ENCODE measurements around the gene RBAK.
"Not testable (repeated sequence)": the region's sequence is repeated elsewhere in the genome, so short reads cannot be mapped to it uniquely, and the experiment has no call there.

The RBAK gene

DNA sequence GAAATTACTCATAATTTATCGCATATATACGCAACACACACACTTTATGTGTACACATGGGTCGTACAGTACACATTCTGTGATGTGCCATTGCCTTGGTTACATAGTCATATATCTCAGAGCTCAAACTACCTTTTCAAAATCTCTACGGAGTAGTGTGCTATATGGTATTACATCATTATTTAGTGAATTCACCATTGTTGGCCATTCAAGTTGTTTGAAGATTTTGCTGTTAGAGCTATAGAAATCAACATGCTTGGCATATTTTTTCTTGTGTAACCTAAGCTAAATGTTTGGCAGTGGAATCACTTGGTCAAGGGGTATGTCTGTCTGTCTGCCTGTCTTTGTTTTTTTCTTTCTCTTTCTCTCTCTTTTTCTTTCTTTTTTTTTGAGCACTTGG is 44.7 kb upstream of the RBAK start:
- Histone ChIP-seq H3K27me3 (ENCODE audit: insufficient read depth, low read depth, severe bottlenecking) (no peaks in the 10 kb centered on the region), H3K4me3 (ENCODE audit: low read depth, low read length) (no peak overlapping the region), H3K36me3 (peaks cover 6% of the 10 kb centered on the region), H3K9me3 (ENCODE audit: severe bottlenecking) (no peaks in the 10 kb centered on the region), H3K27ac (no peak overlapping the region)
- DNase-seq: no peak
- TF ChIP-seq, protein P1, sequence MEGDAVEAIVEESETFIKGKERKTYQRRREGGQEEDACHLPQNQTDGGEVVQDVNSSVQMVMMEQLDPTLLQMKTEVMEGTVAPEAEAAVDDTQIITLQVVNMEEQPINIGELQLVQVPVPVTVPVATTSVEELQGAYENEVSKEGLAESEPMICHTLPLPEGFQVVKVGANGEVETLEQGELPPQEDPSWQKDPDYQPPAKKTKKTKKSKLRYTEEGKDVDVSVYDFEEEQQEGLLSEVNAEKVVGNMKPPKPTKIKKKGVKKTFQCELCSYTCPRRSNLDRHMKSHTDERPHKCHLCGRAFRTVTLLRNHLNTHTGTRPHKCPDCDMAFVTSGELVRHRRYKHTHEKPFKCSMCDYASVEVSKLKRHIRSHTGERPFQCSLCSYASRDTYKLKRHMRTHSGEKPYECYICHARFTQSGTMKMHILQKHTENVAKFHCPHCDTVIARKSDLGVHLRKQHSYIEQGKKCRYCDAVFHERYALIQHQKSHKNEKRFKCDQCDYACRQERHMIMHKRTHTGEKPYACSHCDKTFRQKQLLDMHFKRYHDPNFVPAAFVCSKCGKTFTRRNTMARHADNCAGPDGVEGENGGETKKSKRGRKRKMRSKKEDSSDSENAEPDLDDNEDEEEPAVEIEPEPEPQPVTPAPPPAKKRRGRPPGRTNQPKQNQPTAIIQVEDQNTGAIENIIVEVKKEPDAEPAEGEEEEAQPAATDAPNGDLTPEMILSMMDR (IDR thresholded peaks at IDR 0.05; ENCODE audit: low read depth, low read length): no peak

DNA sequence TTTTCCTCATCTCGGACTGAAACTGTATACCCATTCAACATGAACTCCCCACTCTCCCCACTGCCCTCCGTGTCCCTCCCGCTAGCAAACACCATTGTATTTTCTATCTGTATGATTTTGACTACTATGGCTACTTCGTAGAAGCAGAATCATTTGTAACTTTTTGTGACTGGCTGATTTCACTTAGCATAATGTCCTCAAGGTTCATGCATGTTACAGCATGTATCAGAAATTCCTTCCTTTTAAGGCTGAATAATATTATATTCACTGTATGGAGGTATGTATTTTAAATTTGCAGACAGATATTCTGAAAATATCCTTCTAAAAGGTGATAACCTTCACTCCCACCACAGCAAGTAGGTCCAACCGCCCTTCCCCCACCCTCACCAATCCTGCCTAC is 43.7 kb upstream of the RBAK start:
- Histone ChIP-seq H3K36me3 (peaks cover 3% of the 10 kb centered on the region), H3K27me3 (ENCODE audit: insufficient read depth, low read depth, severe bottlenecking) (no peaks in the 10 kb centered on the region), H3K4me3 (ENCODE audit: low read depth, low read length) (no peak overlapping the region), H3K9me3 (ENCODE audit: severe bottlenecking) (no peaks in the 10 kb centered on the region), H3K27ac (no peak overlapping the region)
- TF ChIP-seq, protein P1 (IDR thresholded peaks at IDR 0.05; ENCODE audit: low read depth, low read length): no peak
- no peak for DNase-seq

DNA sequence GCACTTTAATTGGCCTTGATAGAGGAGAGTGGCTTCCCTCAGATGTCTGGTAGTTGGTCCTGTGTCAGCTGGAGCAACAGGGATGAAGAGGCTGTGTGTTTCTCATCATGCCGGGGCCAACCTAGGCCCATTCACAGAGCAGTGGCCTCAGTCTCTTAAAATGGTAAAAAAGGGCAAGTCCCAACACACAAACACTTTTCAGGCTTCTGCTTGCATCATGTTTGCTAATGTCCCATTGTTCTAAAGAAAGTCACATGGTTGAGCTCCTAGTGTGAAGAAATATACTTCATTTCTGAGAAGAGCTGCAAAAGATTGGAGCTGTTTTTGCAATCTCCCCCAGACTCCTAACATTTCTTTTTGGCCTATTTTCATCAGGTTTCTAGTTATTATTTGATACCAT is 40.6 kb upstream of the RBAK start:
- Histone ChIP-seq H3K27me3 (ENCODE audit: insufficient read depth, low read depth, severe bottlenecking) (no peaks in the 10 kb centered on the region), H3K36me3 (no peaks in the 10 kb centered on the region), H3K4me3 (ENCODE audit: low read depth, low read length) (no peak overlapping the region), H3K9me3 (ENCODE audit: severe bottlenecking) (no peaks in the 10 kb centered on the region), H3K27ac (no peak overlapping the region)
- no peak for DNase-seq
- TF ChIP-seq, protein P1 (IDR thresholded peaks at IDR 0.05; ENCODE audit: low read depth, low read length): no peak

DNA sequence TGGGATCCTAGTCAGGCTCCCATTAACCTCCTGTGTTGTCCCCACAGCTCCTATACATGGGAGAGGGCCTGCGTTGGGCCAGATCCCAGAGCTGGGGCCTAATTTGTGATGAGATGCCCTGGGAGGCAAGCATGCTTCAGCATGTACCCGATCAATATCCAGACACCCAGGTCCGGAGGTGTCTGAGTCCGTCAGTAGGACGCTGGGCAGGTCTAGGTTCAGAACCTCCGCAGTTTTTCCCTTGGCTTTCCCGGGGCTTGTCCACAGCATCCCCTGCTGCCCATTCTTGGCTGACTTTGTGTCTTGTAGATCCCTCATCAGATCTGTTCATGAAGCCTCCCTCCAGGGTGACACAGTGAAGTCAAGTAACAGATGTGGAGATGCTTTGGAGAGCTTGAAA is 32.7 kb upstream of the RBAK start:
- no peaks in the 10 kb centered on the region for H3K27me3 ChIP-seq (ENCODE audit: insufficient read depth, low read depth, severe bottlenecking)
- TF ChIP-seq, protein P1 (IDR thresholded peaks at IDR 0.05; ENCODE audit: low read depth, low read length): peak; percentile 22; the same call in 1 of the 2 replicates
- H3K27ac ChIP-seq: no peak overlapping the region
- H3K36me3 ChIP-seq: no peaks in the 10 kb centered on the region
- DNase-seq: no peak
- H3K4me3 ChIP-seq (ENCODE audit: low read depth, low read length): no peak overlapping the region
- H3K9me3 ChIP-seq (ENCODE audit: severe bottlenecking): peaks cover 3% of the 10 kb centered on the region

DNA sequence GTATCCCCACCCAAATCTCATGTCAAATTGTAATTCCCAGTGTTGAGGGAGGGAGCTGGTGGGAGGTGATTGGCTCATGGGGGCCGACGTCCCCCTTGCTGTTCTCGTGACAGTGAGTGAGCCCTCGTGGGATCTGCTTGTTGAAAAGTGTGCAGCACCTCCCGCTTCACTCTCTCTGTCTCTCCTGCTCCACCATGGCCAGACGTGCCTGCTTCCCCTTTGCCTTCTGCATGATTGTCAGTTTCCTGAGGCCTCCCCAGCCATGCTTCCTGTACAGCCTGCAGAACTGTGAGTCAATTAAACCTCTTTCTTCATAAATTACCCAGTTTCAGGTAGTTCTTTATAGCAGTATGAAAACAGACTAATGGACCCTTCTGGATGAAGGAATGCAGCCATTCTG is 29.7 kb upstream of the RBAK start:
- DNase-seq; H3K4me3 ChIP-seq (ENCODE audit: low read depth, low read length); H3K9me3 ChIP-seq (ENCODE audit: severe bottlenecking); H3K27ac ChIP-seq; H3K27me3 ChIP-seq (ENCODE audit: insufficient read depth, low read depth, severe bottlenecking); H3K36me3 ChIP-seq: not testable (repeated sequence)

DNA sequence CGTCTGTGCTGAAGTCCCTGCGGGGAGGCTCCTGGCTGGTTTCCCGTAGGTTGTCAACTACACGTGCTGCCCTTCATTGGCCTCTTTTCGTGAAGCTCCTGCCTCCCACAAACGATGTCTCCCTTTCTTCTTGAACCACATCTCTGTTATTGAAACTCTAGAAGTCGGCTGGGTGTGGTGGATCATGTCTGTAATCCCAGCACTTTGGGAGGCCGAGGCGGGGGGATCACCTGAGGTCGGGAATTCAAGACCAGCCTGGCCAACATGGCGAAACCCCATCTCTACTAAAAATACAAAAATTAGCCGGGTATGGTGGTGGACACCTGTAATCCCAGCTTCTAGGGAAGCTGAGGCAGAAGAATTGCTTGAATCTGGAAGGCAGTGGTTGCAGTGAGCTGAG is 28.0 kb upstream of the RBAK start:
- not testable (repeated sequence) for DNase-seq; H3K36me3 ChIP-seq; H3K27me3 ChIP-seq (ENCODE audit: insufficient read depth, low read depth, severe bottlenecking)

DNA sequence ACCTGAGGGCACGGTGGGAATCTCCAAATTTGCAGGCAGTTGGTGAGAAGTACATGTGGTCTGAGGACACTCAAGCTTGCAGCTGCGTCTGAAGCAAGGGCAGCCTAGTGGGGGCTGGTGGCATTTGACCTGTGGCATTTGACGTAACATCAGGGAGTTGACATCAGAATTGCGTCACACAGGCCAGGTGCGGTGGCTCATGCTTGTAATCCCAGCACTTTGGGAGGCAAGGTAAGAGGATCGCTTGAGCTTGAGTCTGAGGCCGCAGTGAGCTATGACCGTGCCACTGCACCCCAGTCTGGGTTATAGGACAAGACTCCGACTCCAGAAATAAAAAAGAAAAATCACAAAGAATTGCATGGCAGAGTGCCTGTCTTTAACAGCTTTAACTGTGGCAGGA is 25.6 kb upstream of the RBAK start:
- Histone ChIP-seq H3K27ac (no peak overlapping the region), H3K4me3 (ENCODE audit: low read depth, low read length) (no peak overlapping the region), H3K36me3 (no peaks in the 10 kb centered on the region), H3K27me3 (ENCODE audit: insufficient read depth, low read depth, severe bottlenecking) (no peaks in the 10 kb centered on the region), H3K9me3 (ENCODE audit: severe bottlenecking) (no peaks in the 10 kb centered on the region)
- DNase-seq: no peak
- TF ChIP-seq, protein P1 (IDR thresholded peaks at IDR 0.05; ENCODE audit: low read depth, low read length): no peak

More for the DNA sequence above, 28.0 kb upstream of the RBAK start:
- not testable (repeated sequence) for H3K27ac ChIP-seq; H3K9me3 ChIP-seq (ENCODE audit: severe bottlenecking); H3K4me3 ChIP-seq (ENCODE audit: low read depth, low read length)

DNA sequence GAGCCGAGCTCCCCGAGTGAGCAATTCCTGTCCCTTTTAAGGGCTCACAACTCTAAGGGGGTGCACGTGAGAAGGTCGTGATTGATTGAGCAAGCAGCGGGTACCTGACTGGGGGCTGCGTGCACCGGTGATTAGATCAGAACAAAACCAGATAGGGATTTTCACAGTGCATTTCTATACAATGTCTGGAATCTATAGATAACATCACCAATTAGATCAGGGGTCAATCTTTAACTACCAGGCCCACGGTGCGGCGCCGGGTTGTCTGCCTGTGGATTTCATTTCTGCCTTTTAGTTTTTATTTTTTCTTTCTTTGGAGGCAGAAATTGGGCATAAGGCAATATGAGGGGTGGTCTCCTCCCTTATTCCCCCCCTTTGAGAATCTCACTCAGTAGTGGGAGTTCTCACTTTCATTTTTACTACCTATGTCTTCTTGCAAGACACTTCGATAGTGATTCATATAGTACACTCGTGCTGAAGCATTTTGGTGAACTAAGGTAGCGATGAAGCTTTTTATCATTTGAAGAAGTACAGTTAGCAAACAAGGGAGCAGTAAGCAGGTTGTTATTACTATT is 24.6 kb upstream of the RBAK start:
- H3K27me3 ChIP-seq (ENCODE audit: insufficient read depth, low read depth, severe bottlenecking); DNase-seq; H3K4me3 ChIP-seq (ENCODE audit: low read depth, low read length); H3K9me3 ChIP-seq (ENCODE audit: severe bottlenecking); H3K36me3 ChIP-seq; H3K27ac ChIP-seq: not testable (repeated sequence)

DNA sequence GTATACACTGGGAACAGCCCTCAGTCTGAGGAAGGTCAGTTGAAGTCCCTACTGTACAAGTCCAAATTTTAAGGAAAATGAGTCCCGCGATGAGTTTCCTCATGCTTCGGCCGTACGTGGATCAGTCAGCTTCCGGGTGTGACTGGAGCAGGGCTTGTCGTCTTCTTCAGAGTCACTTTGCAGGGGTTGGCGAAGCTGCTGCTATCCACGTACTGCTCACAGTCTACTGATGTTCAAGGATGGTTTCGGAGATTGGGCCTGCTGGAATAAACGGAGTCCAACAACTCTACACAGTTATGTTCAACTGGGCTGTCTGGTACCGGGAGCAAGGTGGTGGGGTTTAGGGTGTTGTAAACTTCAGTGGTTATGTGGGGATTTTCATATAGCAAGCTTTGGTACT is 22.0 kb upstream of the RBAK start:
- not testable (repeated sequence) for DNase-seq; H3K27me3 ChIP-seq (ENCODE audit: insufficient read depth, low read depth, severe bottlenecking); H3K36me3 ChIP-seq; H3K27ac ChIP-seq; H3K4me3 ChIP-seq (ENCODE audit: low read depth, low read length); H3K9me3 ChIP-seq (ENCODE audit: severe bottlenecking)

DNA sequence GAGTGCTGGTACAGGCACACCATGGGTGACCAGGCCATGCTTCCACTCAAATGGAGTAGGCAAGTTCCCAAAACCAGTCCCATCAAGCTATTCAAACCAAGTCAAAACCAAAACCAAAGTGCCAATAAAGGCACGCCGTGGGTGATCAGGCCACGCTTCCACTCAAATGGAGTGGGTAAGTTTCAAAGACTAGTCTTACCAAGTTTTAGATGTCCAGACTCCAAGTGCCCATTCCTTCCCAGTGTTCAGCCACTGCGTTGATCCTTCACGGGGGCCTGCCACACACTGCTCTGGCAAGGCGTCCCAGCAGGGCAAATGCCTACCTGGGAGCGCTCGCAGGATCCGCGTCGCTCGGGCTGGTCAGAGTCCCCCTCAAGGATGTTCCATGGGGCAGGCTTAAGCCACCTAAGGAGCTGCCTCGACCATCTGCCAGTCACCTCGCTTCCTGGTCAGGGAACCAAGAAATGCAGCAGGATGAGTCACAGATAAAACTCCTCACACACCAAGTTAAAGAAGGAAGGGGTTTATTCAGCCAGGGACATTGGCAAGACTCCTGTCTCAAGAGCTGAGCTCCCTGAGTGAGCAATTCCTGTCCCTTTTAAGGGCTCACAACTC is 17.8 kb upstream of the RBAK start:
- not testable (repeated sequence) for DNase-seq

More for the DNA sequence above, 17.8 kb upstream of the RBAK start:
- H3K27ac ChIP-seq; H3K9me3 ChIP-seq (ENCODE audit: severe bottlenecking); H3K36me3 ChIP-seq; H3K27me3 ChIP-seq (ENCODE audit: insufficient read depth, low read depth, severe bottlenecking); H3K4me3 ChIP-seq (ENCODE audit: low read depth, low read length): not testable (repeated sequence)

Data from WERI-Rb-1 (cell line).